Body of pancreas (tissue), 4 donors: ENCODE results near the gene GDPD5.

Experiments used
- CTCF ChIP-seq, 7 experiments: fragments of 450-650 bp in 4 of 7; fragments of 200-600 bp in 3 of 7; sonication (generic) in 3 of 7; IDR thresholded peaks; one replicate each; pipeline ENCODE4 v1.5.1; 2016 to 2019; ENCODE audit warnings: antibody characterized with exemption in 7 of 7
- POLR2A ChIP-seq, 3 donors: fragments of 450-650 bp; IDR thresholded peaks; one replicate each; pipeline ENCODE4 v1.6.1; 2016; ENCODE audit warnings: antibody characterized with exemption in 3 of 3, mild to moderate bottlenecking in 2 of 3

DNA sequence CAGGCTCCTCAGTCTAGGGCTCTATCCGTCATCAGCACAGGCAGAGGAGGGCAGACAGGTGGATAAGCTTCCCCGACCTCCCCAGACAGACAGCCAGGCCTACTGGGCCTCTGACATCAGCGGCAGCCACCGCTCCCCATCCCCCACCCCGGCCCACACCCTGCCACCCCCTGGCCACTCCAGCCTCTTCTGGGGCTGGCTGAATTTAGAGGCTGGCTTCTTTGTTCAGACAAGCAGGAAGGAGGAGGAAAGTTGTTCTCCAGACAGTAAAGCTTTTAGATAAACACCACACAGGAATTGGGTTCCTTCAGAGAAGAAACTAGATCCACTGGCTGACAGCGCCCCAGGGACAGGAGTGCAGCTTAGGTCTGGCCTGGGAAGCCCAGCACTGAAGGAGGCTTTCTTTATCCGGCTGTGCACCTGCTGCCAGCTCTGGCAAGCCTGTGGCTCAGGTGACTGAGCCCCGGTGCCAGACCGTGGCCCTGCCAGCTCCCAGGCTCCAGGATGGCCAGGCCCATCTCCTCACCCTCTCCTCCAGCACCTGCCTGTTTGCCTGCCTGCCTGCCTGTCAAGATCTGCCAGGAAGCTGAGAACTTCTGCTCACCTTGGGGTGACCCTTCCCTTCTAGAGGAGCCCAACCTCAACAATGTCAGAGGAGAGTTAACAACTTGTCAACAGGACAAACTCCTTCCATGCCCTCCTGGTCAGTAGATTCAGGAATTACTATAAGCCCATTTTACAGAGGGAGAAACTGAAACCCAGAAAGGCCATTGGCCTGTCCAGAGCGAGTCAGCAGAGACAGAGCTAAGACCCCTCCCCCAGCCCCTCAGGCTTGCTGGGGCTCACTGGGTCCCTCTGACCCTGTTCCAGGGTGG is 48.8 kb downstream of the GDPD5 start:
- no peak for TF ChIP-seq CTCF (IDR thresholded peaks at IDR 0.05)
- no peak for TF ChIP-seq POLR2A (IDR thresholded peaks at IDR 0.05)
